H1 (cell line): ENCODE results near the gene ZNF526. TPM values are rescaled to one million over a fixed set of nuclear protein-coding genes. Genes with fewer than 3 reads are reported as not detected.

Experiments
- ATF3 ChIP-seq: IDR thresholded peaks from 2 replicates; pipeline ENCODE4 v1.6.1; 2011; ENCODE audit warnings: low read depth, mild to moderate bottlenecking, low read length; ENCODE audit not compliant: insufficient read depth
- BRCA1 ChIP-seq: IDR thresholded peaks from 2 replicates; pipeline ENCODE4 v1.6.1; 2012; ENCODE audit warnings: low read depth, low read length, improper control_type of control experiment
- CBX8 ChIP-seq: fragments of 300-800, 300-1000 bp; sonication (generic); IDR thresholded peaks from 2 replicates; pipeline ENCODE4 v1.7.1; 2016; ENCODE audit warnings: low read depth, low read length, borderline replicate concordance
- CHD2 ChIP-seq: IDR thresholded peaks from 2 replicates; pipeline ENCODE4 v1.6.1; 2012; ENCODE audit warnings: low read length, improper control_type of control experiment
- EP300 ChIP-seq, 2 experiments: IDR thresholded peaks; 1 replicate in 1 of 2; 2 replicates in 1 of 2; pipeline ENCODE4 v1.6.1; 2011 to 2012; ENCODE audit warnings: low read depth in 2 of 2, low read length in 2 of 2, mild to moderate bottlenecking in 2 of 2, borderline replicate concordance in 1 of 2, inconsistent platforms in 1 of 2, moderate library complexity in 1 of 2
- JUN ChIP-seq: IDR thresholded peaks from 2 replicates; pipeline ENCODE4 v1.6.1; 2011; ENCODE audit warnings: low read depth, mild to moderate bottlenecking, improper control_type of control experiment, low read length
- MAX ChIP-seq: IDR thresholded peaks from 2 replicates; pipeline ENCODE4 v1.6.1; 2012; ENCODE audit warnings: inconsistent platforms
- POLR2AphosphoS5 ChIP-seq: IDR thresholded peaks from 2 replicates; pipeline ENCODE4 v1.6.1; 2011; ENCODE audit warnings: low read depth, low read length
- RAD21 ChIP-seq, 2 experiments: IDR thresholded peaks in 1 of 2; conservative IDR thresholded peaks in 1 of 2; 2 replicates each; pipeline ENCODE4 v1.6.1; 2011; ENCODE audit warnings: low read depth in 2 of 2, low read length in 2 of 2, improper control_type of control experiment in 1 of 2, inconsistent platforms in 1 of 2, mild to moderate bottlenecking in 1 of 2, moderate library complexity in 1 of 2
- SIN3A ChIP-seq, 2 experiments: IDR thresholded peaks in 1 of 2; conservative IDR thresholded peaks in 1 of 2; 2 replicates each; pipeline ENCODE4 v1.6.1; 2011 to 2012; ENCODE audit warnings: low read length in 2 of 2, improper control_type of control experiment in 1 of 2, low read depth in 1 of 2, mild to moderate bottlenecking in 1 of 2
- SRF ChIP-seq: IDR thresholded peaks from 2 replicates; pipeline ENCODE4 v1.6.1; 2011; ENCODE audit warnings: mild to moderate bottlenecking, low read depth, low read length, moderate library complexity
- TAF1 ChIP-seq: IDR thresholded peaks from 2 replicates; pipeline ENCODE4 v1.6.1; 2011; ENCODE audit warnings: mild to moderate bottlenecking, low read depth, low read length
- TAF7 ChIP-seq: optimal IDR thresholded peaks from 2 replicates; pipeline ENCODE3; 2011; ENCODE audit warnings: low read depth, mild to moderate bottlenecking, inconsistent platforms, low read length, moderate library complexity, borderline replicate concordance
- TBP ChIP-seq: IDR thresholded peaks from 2 replicates; pipeline ENCODE4 v1.6.1; 2011; ENCODE audit warnings: low read depth, low read length, improper control_type of control experiment
- USF2 ChIP-seq: IDR thresholded peaks from 2 replicates; pipeline ENCODE4 v1.6.1; 2011; ENCODE audit warnings: low read length, improper control_type of control experiment
- polyA plus RNA-seq, 7 experiments: library from polyadenylated mRNA; depleted of rRNA in 3 of 7; stranded (reverse) in 5 of 7; unstranded in 2 of 7; fragments of >200 nt in 5 of 7; fragments of 200-250 nt in 2 of 7; gene quantifications; 1 replicate in 5 of 7; 2 replicates in 1 of 7; 4 replicates in 1 of 7; pipeline versions ENCODE4 v1.2.1 to v1.2.3, GENCODE V29; 2011 to 2013; ENCODE audit warnings: missing spikeins in 2 of 7, mixed read lengths in 2 of 7
- total RNA-seq: library from RNA; stranded (reverse); fragmentation: NEBNext Ultra II Directional; extraction: Animal tissue kit (Norgen Biotek cat#: 25700); gene quantifications from 2 replicates; pipeline ENCODE4 v1.2.1, GENCODE V29; 2021

Gene ZNF526
- total and polyA plus RNA-seq, 2 of the 8 experiments (the other 6 are each of a cell fraction or from before 2014, with no cell fraction given): 8.4 to 14.1 TPM

- no peak for TF ChIP-seq RAD21 (IDR thresholded peaks at IDR 0.05 in 1 of 2, conservative IDR thresholded peaks at IDR 0.05 in 1 of 2; ENCODE audit: low read depth in 2 of 2, low read length in 2 of 2)
- TF ChIP-seq JUN: peak; percentile 98
- peak; percentile 58; the same call in 1 of the 2 replicates for TF ChIP-seq TAF1
- peak; percentile 49 to 85; a peak in 2 of 3 replicates for TF ChIP-seq EP300 (IDR thresholded peaks at IDR 0.05; ENCODE audit: borderline replicate concordance in 1 of 2, low read depth in 2 of 2, low read length in 2 of 2)
- TF ChIP-seq USF2: peak; percentile 69; the same call in 1 of the 2 replicates
- TF ChIP-seq TAF7: no peak
- TF ChIP-seq TBP: peak; percentile 38; the same call in 1 of the 2 replicates
- no peak for TF ChIP-seq SRF
- peak in 1 of 2 experiments; percentile 47; a peak in 2 of 4 replicates for TF ChIP-seq SIN3A (conservative IDR thresholded peaks at IDR 0.05 in 1 of 2, IDR thresholded peaks at IDR 0.05 in 1 of 2; ENCODE audit: low read depth in 1 of 2, low read length in 2 of 2)
- TF ChIP-seq POLR2AphosphoS5: peak; percentile 47; the same call in 1 of the 2 replicates
- peak; percentile 82 for TF ChIP-seq MAX
- no peak for TF ChIP-seq BRCA1
- TF ChIP-seq CBX8: no peak
- peak; percentile 37 for TF ChIP-seq ATF3
- 0 out of 2 replicates have a peak, but pooled peaks have one; percentile 44 for TF ChIP-seq CHD2
These were observed 48.1 kb downstream of the ZNF526 start (continued) for GRCh38 chr19:42268142-42268703.
